Amniotic epithelial cell (primary cell): ENCODE data around the gene REEP6.
"Not testable (repeated sequence)": the region's sequence is repeated elsewhere in the genome, so short reads cannot be mapped to it uniquely, and the experiment has no call there.

Experiments
- DNase-seq: peaks from one replicate; pipeline ENCODE4 v3.0.0-alpha.2; 2010; ENCODE audit warnings: low read depth

REEP6 gene

GRCh38 chr19:1472231-1473084, 18.5 kb upstream of the REEP6 start:
- no peak for DNase-seq

- no peak for DNase-seq
Observed at GRCh38 chr19:1473085-1473851, 17.7 kb upstream of the REEP6 start.

- DNase-seq: no peak
Observed at GRCh38 chr19:1474011-1474764, 16.8 kb upstream of the REEP6 start.

GRCh38 chr19:1474765-1475351, 16.1 kb upstream of the REEP6 start:
- DNase-seq: no peak

- DNase-seq: no peak
Observed at GRCh38 chr19:1475751-1476437, 15.1 kb upstream of the REEP6 start.

GRCh38 chr19:1477056-1477455, 13.9 kb upstream of the REEP6 start:
- not testable (repeated sequence) for DNase-seq

- peak; percentile 89 for DNase-seq
Observed at GRCh38 chr19:1478934-1479707, 11.9 kb upstream of the REEP6 start, which contains the start of gene C19orf25. TSS of gene C19orf25 (minus strand) at chr19:1479215. CDS start at chr19:1478903, 312 bp downstream.

GRCh38 chr19:1481224-1481892, 9.6 kb upstream of the REEP6 start:
- no peak for DNase-seq

GRCh38 chr19:1481893-1482360, 9.1 kb upstream of the REEP6 start:
- no peak for DNase-seq

- DNase-seq: no peak
Observed at GRCh38 chr19:1482361-1483130, 8.4 kb upstream of the REEP6 start.

GRCh38 chr19:1483131-1483978, 7.6 kb upstream of the REEP6 start:
- no peak for DNase-seq

GRCh38 chr19:1483979-1484428, 7.0 kb upstream of the REEP6 start:
- DNase-seq: no peak

- DNase-seq: no peak
Observed at GRCh38 chr19:1486720-1487575, 4.0 kb upstream of the REEP6 start.

GRCh38 chr19:1487576-1488281, 3.3 kb upstream of the REEP6 start:
- no peak for DNase-seq

GRCh38 chr19:1488282-1488601, 2.7 kb upstream of the REEP6 start:
- DNase-seq: no peak

GRCh38 chr19:1489463-1490310, 1.3 kb upstream of the REEP6 start:
- no peak for DNase-seq
